Hindlimb muscle (tissue), 1 donor: ENCODE measurements around the gene BRD4. TPM values are rescaled to one million over a fixed set of nuclear protein-coding genes. Genes with fewer than 3 reads are reported as not detected.

Experiments
- DNase-seq: peaks from one replicate; pipeline ENCODE4 v3.0.0-alpha.2; 2013
- polyA plus RNA-seq: library from polyadenylated mRNA; unstranded; fragments of 120-200 nt; gene quantifications from one replicate; pipeline ENCODE4 v1.2.1, GENCODE V29; 2013; ENCODE audit not compliant: insufficient read length

Gene BRD4
- polyA plus RNA-seq, 1 donor = 47.5 TPM

- DNase-seq = no peak
These were observed 85.0 kb downstream of the BRD4 start for GRCh38 chr19:15247107-15248014.

- no peak for DNase-seq
These were observed 86.2 kb downstream of the BRD4 start for GRCh38 chr19:15246198-15246481.

GRCh38 chr19:15245370-15246197 lies 86.8 kb downstream of the BRD4 start:
- no peak for DNase-seq

DNA sequence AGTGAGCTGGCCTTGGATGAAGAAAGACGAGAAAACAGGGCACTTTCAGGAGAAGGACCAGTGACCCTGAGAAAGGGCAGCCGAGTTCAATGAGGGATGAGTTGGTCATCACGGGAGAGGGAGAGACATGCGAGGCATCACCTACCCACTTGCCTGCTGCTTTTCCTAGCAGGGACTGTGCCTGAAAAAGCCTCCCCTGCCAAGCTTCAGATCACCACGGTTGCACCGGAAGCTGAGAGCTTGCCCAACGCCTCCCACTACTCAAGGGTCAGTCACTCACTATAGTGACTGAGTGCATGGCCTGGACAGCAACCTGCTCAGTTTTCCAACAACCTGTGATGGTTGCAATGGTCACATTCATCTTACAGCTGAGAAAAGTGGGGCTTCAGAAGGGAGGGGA lies 87.5 kb downstream of the BRD4 start:
- no peak for DNase-seq

DNA sequence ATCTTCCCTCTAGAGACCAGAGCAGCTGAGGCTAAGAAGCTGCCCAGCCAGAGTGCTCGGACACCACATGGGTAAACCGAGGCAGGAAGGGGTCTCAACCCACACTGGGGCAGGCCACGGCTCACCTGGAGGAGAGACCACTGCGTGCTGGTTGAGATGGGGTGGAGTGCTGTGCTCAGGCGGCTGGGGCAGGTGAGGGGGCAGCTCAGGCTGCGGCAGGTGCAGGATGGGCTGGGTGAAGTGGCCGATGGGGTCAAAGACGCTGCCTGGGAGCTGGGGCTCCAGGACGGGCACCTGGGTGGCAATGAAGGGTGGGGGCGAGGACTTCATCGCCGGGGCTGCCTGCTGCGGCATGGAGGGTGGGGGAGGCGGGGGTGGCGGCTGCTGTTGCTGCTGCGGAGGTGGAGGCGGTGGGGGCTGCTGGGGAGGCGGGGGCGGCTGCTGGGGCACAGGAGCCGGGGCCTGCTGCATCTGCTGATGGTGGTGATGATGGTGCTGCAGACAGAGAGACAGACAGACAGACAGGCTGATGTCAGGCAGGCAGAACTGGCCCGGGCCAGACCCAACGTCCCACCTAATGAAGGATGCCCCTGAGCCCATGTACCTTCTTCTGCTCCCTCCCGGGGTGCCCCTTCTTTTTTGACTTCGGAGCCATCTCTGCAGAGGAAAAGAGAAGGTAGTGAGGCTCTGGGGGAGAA lies 88.1 kb downstream of the BRD4 start:
- DNase-seq = no peak

- no peak for DNase-seq
These were observed 88.9 kb downstream of the BRD4 start for GRCh38 chr19:15243236-15243957.

GRCh38 chr19:15241259-15241910 lies 91.0 kb downstream of the BRD4 start:
- no peak for DNase-seq

DNA sequence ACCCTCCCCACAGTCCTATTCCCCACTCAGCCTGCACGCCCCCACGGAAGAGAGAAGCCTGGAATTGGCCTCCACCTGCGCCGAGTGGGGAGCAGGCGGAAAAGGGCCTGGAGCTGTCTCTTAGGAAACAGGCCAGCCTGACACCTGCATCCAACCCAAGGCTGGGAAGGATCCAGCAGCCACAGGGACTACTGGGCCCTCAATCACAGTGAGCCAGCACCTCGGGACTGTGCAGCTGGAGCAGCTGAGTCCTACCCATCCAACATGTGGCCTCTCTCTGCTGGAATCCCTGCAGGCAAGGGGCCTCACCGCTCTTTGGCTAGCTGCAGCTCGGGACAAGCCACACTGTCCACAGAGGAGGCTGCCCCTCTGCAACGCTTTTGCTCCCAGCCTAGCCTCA lies 91.8 kb downstream of the BRD4 start:
- no peak for DNase-seq

DNA sequence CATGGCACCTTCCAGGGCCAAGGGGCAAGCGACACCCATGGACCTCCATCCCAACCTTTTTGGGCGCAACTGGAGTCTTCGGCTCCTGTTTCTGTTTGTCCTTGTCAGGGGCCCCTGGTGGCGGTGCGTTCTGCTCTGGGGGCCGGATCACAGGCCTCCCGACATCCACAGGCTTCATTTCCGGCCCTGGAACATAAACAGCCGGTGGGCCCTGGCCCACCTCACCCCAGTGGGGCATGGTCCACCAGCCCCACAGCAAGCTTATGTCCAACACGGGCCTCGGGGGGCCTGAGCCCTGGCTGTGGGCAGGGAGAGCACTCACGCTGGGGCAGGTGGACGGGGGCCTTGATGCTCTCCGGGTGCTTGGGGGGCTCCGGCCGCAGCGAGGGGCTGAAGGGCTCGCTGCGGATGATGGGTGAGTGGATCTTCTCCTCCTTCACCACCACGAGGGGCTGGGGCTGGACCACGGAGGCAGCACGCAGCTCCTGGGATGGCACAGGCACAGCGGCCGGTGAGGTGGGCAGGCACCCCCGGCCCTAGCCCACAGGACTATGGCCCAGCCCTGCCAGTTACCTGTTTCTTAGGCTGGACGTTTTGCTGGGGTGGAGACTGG lies 92.9 kb downstream of the BRD4 start:
- no peak for DNase-seq

DNA sequence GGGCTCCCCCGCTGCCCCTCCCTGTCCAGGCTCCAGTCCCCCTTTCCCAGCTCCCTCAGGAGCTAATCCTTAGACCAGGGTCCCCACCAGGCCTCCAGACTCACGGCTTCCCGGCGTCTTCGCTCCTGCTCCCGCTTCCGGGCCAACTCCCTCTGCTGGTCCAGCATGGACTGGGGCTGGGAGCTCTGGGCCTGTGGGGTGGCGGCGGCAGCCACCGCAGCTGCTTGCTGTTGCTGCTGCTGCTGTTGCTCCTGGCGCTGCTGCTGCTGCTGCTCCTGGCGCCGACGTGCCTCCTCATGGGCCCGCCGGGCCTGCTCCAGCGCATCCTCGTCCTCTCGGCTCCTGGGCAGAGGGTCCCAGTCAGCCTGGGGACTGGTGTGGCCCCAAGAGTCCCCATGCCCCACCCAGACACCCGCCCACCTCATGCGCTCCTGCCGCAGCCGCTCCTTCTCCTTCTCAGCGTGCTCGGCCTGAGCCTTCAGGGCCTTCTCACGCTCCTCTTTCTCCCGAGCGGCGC lies 93.6 kb downstream of the BRD4 start:
- no peak for DNase-seq

- DNase-seq = no peak
These were observed 94.3 kb downstream of the BRD4 start for GRCh38 chr19:15237759-15238638.

DNA sequence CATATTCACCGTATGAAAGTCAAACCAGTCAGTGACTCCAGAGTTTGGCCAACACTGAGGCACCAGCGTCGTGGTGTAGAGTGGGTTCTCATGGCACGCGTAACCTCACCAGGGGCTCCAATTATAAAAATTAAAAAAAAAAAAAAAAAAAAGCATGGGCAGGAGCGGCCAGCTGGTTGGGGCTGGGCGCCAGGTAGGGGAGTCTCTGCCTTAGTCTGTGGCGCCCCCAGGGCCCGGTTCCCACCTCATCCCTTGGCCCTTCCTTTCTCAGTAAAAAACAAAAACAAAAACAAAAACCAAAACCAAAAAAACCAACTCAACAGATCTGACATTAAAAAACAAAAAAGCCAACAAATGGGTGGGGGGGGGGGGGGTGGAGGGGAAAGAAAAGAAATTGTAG lies 95.5 kb downstream of the BRD4 start:
- no peak for DNase-seq

GRCh38 chr19:15235781-15236180 lies 96.6 kb downstream of the BRD4 start:
- DNase-seq = no peak

GRCh38 chr19:15234431-15235130 lies 97.8 kb downstream of the BRD4 start:
- no peak for DNase-seq

DNA sequence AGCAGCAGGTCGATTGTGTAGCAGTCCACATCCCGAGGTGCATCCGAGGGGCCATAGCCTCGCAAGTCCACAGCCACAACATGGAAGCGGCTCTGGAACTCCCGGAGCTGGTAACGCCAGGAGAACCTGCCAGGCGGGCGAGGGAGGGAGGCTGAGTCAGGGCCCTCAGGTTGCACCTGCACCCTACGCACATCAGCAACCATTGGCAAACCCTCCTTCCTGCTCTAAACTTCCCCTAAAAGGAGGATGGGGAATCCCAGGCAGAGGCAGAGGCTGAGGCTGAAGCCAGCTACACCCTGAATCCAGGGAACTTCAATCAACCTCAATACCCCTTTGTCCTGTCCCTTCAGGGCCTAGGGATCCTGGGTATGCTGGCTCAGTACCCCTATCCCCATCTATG lies 101.1 kb downstream of the BRD4 start:
- no peak for DNase-seq

DNA sequence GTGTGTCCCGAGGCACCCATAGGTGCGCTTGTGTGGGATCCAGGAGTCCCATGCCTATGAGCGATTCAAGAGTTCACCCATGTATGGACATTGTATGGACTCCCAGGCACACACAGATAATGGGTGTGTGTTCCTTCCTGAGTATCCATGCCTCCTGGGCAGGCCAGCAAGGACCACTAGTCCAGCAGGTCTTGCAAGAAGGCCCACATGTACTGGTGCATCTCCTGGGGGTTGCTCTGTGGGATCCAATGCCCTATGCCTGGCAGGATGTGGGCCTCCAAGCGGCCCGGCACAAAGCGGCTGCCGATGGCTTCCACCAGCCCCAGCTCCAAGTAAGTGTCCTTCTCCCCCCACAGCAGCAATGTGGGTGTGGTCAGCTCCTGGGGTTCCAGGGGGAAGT lies 105.1 kb downstream of the BRD4 start:
- no peak for DNase-seq

GRCh38 chr19:15225760-15226159 lies 106.6 kb downstream of the BRD4 start:
- DNase-seq = no peak

- no peak for DNase-seq
These were observed 108.5 kb downstream of the BRD4 start for GRCh38 chr19:15223649-15224361.
